SIG-M5 treated with dmso at 0.1 percent for 504 hours (cell line): ENCODE results near the gene OR6P1.

Experiments
- DNase-seq: peaks from one replicate; lab custom pipeline; 2025; ENCODE audit not compliant: unreplicated experiment; lab: John Stamatoyannopoulos, UW

Gene OR6P1

DNA sequence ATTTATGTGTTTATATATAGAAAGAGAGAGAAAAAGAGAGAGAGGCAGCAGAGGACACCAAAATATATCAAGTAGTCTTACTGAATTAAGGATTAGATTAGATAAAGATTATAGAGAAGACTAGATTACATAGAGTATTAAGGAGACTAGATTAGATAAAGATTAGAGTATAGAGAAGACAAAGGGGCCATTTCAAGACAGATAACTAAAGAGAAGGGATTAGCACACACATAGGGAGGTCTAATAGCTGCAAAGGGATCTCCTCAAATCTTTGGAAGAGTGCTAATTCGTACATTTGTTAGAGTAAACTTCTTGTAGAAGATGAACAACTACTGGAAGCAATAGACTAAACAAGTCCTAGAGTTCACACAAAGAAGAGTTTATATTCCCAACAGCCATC is 50.4 kb downstream of the OR6P1 start:
- DNase-seq = no peak

DNA sequence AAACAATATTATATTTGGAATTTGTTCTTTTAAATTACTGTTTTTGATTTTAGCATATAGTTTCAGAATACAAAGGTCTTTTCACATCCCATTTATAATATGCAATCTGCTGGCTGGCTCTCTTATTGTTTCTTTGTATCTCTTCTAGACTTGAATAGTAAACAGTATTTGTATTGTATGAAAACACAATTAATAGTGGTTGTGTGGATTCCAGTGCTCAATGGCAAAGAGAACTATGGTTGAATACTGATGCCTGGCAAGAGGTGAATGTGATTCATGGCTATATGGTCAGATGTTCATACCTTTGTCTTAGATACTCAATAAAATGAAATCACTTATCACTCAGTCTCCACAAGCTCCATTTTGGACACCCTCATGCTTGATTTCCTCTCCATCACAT is 53.4 kb downstream of the OR6P1 start:
- no peak for DNase-seq
